ENCODE results near the gene PRSS21. TPM values are rescaled to one million over a fixed set of nuclear protein-coding genes. Genes with fewer than 3 reads are reported as not detected.

Gene PRSS21
- total RNA-seq, 4 donors from 2014 or later = 0.68 TPM; not detected in 3

GRCh38 chr16:2771496-2772402, 45.3 kb upstream of the PRSS21 start:
- no peak for TF ChIP-seq CTCF (IDR thresholded peaks at IDR 0.05; ENCODE audit: low read depth)

- no peak for TF ChIP-seq CTCF (IDR thresholded peaks at IDR 0.05; ENCODE audit: low read depth)
Observed at GRCh38 chr16:2773188-2773968, 43.7 kb upstream of the PRSS21 start.

GRCh38 chr16:2774161-2774891, 42.7 kb upstream of the PRSS21 start:
- no peak for TF ChIP-seq CTCF (IDR thresholded peaks at IDR 0.05; ENCODE audit: low read depth)

- TF ChIP-seq CTCF (IDR thresholded peaks at IDR 0.05; ENCODE audit: low read depth) = no peak
Observed at GRCh38 chr16:2775131-2775716, 41.8 kb upstream of the PRSS21 start.

GRCh38 chr16:2775765-2776499, 41.1 kb upstream of the PRSS21 start:
- no peak for TF ChIP-seq CTCF (IDR thresholded peaks at IDR 0.05; ENCODE audit: low read depth)

GRCh38 chr16:2776500-2777139, 40.4 kb upstream of the PRSS21 start:
- TF ChIP-seq CTCF (IDR thresholded peaks at IDR 0.05; ENCODE audit: low read depth) = no peak
